IMR-90 (cell line): ENCODE results near the gene KCNMA1. TPM values are rescaled to one million over a fixed set of nuclear protein-coding genes. Genes with fewer than 3 reads are reported as not detected.
A peak's percentile ranks its signal among the peaks of the same experiment; 100 is the strongest.

Source experiments
- ATAC-seq: fragments of 200-7000 bp; cut with Tn5 transposase; 2 replicates; pipeline ENCODE4 v1.9.1; 2020; ENCODE audit warnings: low read depth, mild to moderate bottlenecking, moderate library complexity
- BruUV-seq: library from RNA; stranded (reverse); fragments of 400-500 nt; replicated peaks from 2 replicates; lab custom pipeline; 2021; lab: Mats Ljungman, UMichigan
- CTCF ChIA-PET: fragments of 300-600 bp; formaldehyde crosslinking; extraction: SDS; loops from one replicate; lab custom pipeline; 2021; ENCODE audit warnings: antibody characterized with exemption; lab: Yijun Ruan, JAX
- POLR2A ChIA-PET: fragments of 300-600 bp; sonication (Branson Sonifier 250); formaldehyde crosslinking; loops from one replicate; lab custom pipeline; 2022; ENCODE audit warnings: antibody characterized with exemption; ENCODE audit not compliant: unreplicated experiment; lab: Charles Lee
- DNase-seq: peaks from one replicate; pipeline ENCODE4 v3.0.0; 2013
- H2AFZ ChIP-seq: replicated peaks from 2 replicates; pipeline ENCODE3; 2013; ENCODE audit warnings: low read length, mild to moderate bottlenecking; ENCODE audit not compliant: poor library complexity
- H2AK5ac ChIP-seq: 2 replicates; pipeline ENCODE4 v1.6.1; 2013; ENCODE audit warnings: low read depth, low read length, inconsistent platforms
- H2AK9ac ChIP-seq: replicated peaks from 2 replicates; pipeline ENCODE3; 2013; ENCODE audit warnings: mild to moderate bottlenecking, low read depth, low read length, moderate library complexity; ENCODE audit not compliant: poor library complexity
- H2BK120ac ChIP-seq: 2 replicates; pipeline ENCODE4 v1.6.1; 2013; ENCODE audit warnings: low read depth, low read length, inconsistent platforms
- H2BK15ac ChIP-seq: 3 replicates; pipeline ENCODE4 v1.6.1; 2013; ENCODE audit warnings: low read depth, low read length, inconsistent platforms
- H2BK20ac ChIP-seq: 2 replicates; pipeline ENCODE4 v1.6.1; 2013; ENCODE audit warnings: low read depth, mild to moderate bottlenecking, inconsistent platforms, low read length, moderate library complexity
- H2BK5ac ChIP-seq: 2 replicates; pipeline ENCODE4 v1.6.1; 2013; ENCODE audit warnings: mild to moderate bottlenecking, low read depth, low read length, inconsistent platforms; ENCODE audit not compliant: poor library complexity, severe bottlenecking
- H3K14ac ChIP-seq: replicated peaks from 2 replicates; pipeline ENCODE4 v1.6.1; 2013; ENCODE audit warnings: low read depth, low read length, inconsistent platforms
- H3K18ac ChIP-seq: 2 replicates; pipeline ENCODE4 v1.6.1; 2013; ENCODE audit warnings: low read depth, low read length, control low read depth
- H3K23ac ChIP-seq: 2 replicates; pipeline ENCODE4 v1.6.1; 2013; ENCODE audit warnings: low read depth, low read length, inconsistent platforms
- H3K27ac ChIP-seq: 2 replicates; pipeline ENCODE4 v1.5.1; 2013; ENCODE audit warnings: mild to moderate bottlenecking, control low read depth, low read length; ENCODE audit not compliant: insufficient read depth
- H3K27me3 ChIP-seq: 2 replicates; pipeline ENCODE4 v1.6.1; 2013; ENCODE audit warnings: low read length; ENCODE audit not compliant: control insufficient read depth, insufficient read depth
- H3K36me3 ChIP-seq: 2 replicates; pipeline ENCODE4 v1.6.1; 2013; ENCODE audit warnings: low read length, mixed read lengths; ENCODE audit not compliant: control insufficient read depth, insufficient read depth
- H3K4ac ChIP-seq: 2 replicates; pipeline ENCODE4 v1.6.1; 2013; ENCODE audit warnings: low read depth, low read length, inconsistent platforms
- H3K4me1 ChIP-seq: 2 replicates; pipeline ENCODE4 v1.6.1; 2013; ENCODE audit warnings: low read length, mixed read lengths; ENCODE audit not compliant: control insufficient read depth, insufficient read depth
- H3K4me2 ChIP-seq: 2 replicates; pipeline ENCODE4 v1.6.1; 2013; ENCODE audit warnings: low read depth, mild to moderate bottlenecking, control low read depth, low read length, moderate library complexity
- H3K4me3 ChIP-seq: 2 replicates; pipeline ENCODE4 v1.5.1; 2013; ENCODE audit warnings: low read depth, mild to moderate bottlenecking, control low read depth, low read length, moderate library complexity; ENCODE audit not compliant: insufficient read depth
- H3K56ac ChIP-seq: 2 replicates; pipeline ENCODE4 v1.6.1; 2013; ENCODE audit warnings: low read length, inconsistent platforms; ENCODE audit not compliant: insufficient read depth; ENCODE audit errors: extremely low read depth
- H3K79me1 ChIP-seq, 2 experiments: 2 replicates each; pipeline ENCODE4 v1.6.1; 2013; ENCODE audit warnings: low read length in 2 of 2, inconsistent platforms in 1 of 2, low read depth in 1 of 2
- H3K9ac ChIP-seq: 2 replicates; pipeline ENCODE4 v1.6.1; 2013; ENCODE audit warnings: low read depth, low read length, control low read depth
- H3K9me1 ChIP-seq: 2 replicates; pipeline ENCODE4 v1.6.1; 2013; ENCODE audit warnings: low read length, inconsistent platforms; ENCODE audit not compliant: insufficient read depth
- H3K9me3 ChIP-seq: 2 replicates; pipeline ENCODE4 v1.6.1; 2013; ENCODE audit warnings: low read length; ENCODE audit not compliant: control insufficient read depth, insufficient read depth
- H4K20me1 ChIP-seq: 2 replicates; pipeline ENCODE4 v1.6.1; 2013; ENCODE audit warnings: low read length, inconsistent platforms; ENCODE audit not compliant: insufficient read depth
- H4K5ac ChIP-seq: 2 replicates; pipeline ENCODE4 v1.6.1; 2013; ENCODE audit warnings: mild to moderate bottlenecking, low read depth, low read length, control low read depth
- H4K8ac ChIP-seq, 2 experiments: 2 replicates each; pipeline ENCODE4 v1.6.1; 2013; ENCODE audit warnings: low read depth in 2 of 2, low read length in 2 of 2, control low read depth in 1 of 2, inconsistent platforms in 1 of 2
- H4K91ac ChIP-seq: 2 replicates; pipeline ENCODE4 v1.6.1; 2013; ENCODE audit warnings: low read depth, low read length, inconsistent platforms; ENCODE audit not compliant: insufficient read depth
- CTCF ChIP-seq: conservative IDR thresholded peaks from 2 replicates; pipeline ENCODE4 v1.5.1; 2012; ENCODE audit warnings: mild to moderate bottlenecking, low read depth, low read length, improper control_type of control experiment
- NFE2L2 ChIP-seq: fragments of 150-350 bp; IDR thresholded peaks from 2 replicates; pipeline ENCODE4 v1.6.1; 2016; ENCODE audit warnings: low read depth, mild to moderate bottlenecking, low read length
- RFX5 ChIP-seq: IDR thresholded peaks from 2 replicates; pipeline ENCODE4 v1.8.0; 2012; ENCODE audit warnings: low read depth, mild to moderate bottlenecking, low read length, moderate library complexity
- WGBS, 2 experiments: methylation state at CpG; one replicate each; pipeline versions ENCODE4 v1.1.5 to v1.1.7; 2013; ENCODE audit warnings: missing lambda C conversion rate in 2 of 2; ENCODE audit not compliant: insufficient read length in 1 of 2; ENCODE audit errors: extremely low coverage in 2 of 2; 5-methylcytosine and 5-hydroxymethylcytosine counted together
- dilution Hi-C: fragments of 300-500 bp; cut with HindIII; formaldehyde crosslinking; loops from one replicate; pipeline ENCODE4 v1.14.3; 2018; ENCODE audit warnings: low sequenced_read_pairs; ENCODE audit not compliant: unreplicated experiment
- in situ Hi-C: fragments of 300-500 bp; cut with MboI; formaldehyde crosslinking; loops from 3 replicates; pipeline ENCODE4 v1.14.3; 2019; ENCODE audit warnings: low sequenced_read_pairs, inconsistent platforms, mixed read lengths
- intact Hi-C: fragments of 100-400 bp; cut with micrococcal nuclease; formaldehyde crosslinking; loops from 2 replicates; pipeline ENCODE4 v1.10.0; 2022
- polyA plus RNA-seq, 3 experiments: library from polyadenylated mRNA; depleted of rRNA; stranded (reverse); fragments of >200 nt; gene quantifications; 2 replicates each; pipeline ENCODE4 v1.2.3, GENCODE V29; 2012; ENCODE audit warnings: low replicate concordance in 1 of 3
- total RNA-seq: library from RNA; depleted of rRNA; stranded (reverse); fragments of >200 nt; gene quantifications from 2 replicates; pipeline ENCODE4 v1.2.3, GENCODE V29; 2012

KCNMA1 gene
- total and polyA plus RNA-seq, 2 of the 4 experiments (the other 2 are of a cell fraction): 25.6 to 29.6 TPM

DNA sequence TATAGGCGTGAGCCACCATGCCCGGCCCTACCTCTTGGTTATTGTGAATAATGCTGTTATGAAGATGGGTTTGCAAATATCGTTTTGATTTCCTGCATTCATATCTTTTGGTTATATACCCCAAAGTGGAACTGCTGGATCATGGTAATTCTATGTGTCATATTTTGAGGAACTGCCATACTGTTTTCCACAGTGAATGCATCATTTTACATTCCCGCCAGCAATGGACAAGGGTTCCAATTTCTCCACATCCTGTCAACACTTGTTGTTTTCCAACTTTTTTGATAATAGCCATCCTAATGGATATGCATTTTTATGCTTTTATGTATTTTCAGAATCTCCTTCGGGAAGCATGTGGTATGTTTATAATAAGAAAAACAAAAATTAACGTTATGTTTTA is 128.2 kb downstream of the KCNMA1 start:
- ChIA-PET CTCF (no interaction called here), POLR2A (no interaction called here)
- Histone ChIP-seq H3K36me3 (no peaks in the 10 kb centered on the region), H3K9ac (no peak overlapping the region), H3K14ac (no peak overlapping the region), H3K23ac (no peak overlapping the region), H4K5ac (no peak overlapping the region), H3K27ac (no peak overlapping the region), H3K9me3 (no peaks in the 10 kb centered on the region), H2AK9ac (no peak overlapping the region), H2BK15ac (no peak overlapping the region; the same call in 2 of the 3 replicates), H3K4me1 (peaks cover 38% of the 10 kb centered on the region), H4K20me1 (peaks cover 3% of the 10 kb centered on the region; the same call in 1 of the 2 replicates), H3K9me1 (peaks cover 40% of the 10 kb centered on the region), H4K91ac (no peak overlapping the region), H2BK120ac (0 out of 2 replicates have a peak overlapping the region, but pooled peaks have one; percentile 46), H3K79me1 (peaks cover 2 to 44% of the 10 kb centered on the region in 2 experiments; a peak in 3 of 4 replicates), H3K27me3 (no peaks in the 10 kb centered on the region), H2BK5ac (no peak overlapping the region), H2BK20ac (no peak overlapping the region), H3K4me2 (no peak overlapping the region), H4K8ac (no peak overlapping the region), H3K4ac (no peak overlapping the region), H3K18ac (no peak overlapping the region), H2AK5ac (no peak overlapping the region), H3K4me3 (no peak overlapping the region), H2AFZ (no peak overlapping the region), H3K56ac (no peak overlapping the region)
- ATAC-seq (no peak), DNase-seq (no peak)
- no peak for TF ChIP-seq NFE2L2
- TF ChIP-seq RFX5: no peak
- TF ChIP-seq CTCF: no peak
- intact Hi-C loops: loop anchor here (5.0 to 10.0 kb wide), 2 partner anchors 128 to 255 kb away; partner anchors contain the start of gene KCNMA1
- in situ Hi-C loops: no loop called here
- no CpG with 5 or more reads among the region's 6 CpGs for WGBS, 2 experiments
- no TSS peak for BruUV-seq
- dilution Hi-C loops: no loop called here
